HL-60 (cell line): Measurements from ENCODE around the gene PPP1R18.

Experiments used
- DNase-seq, 2 experiments: peaks; one replicate each; pipeline ENCODE4 v3.0.0-alpha.2; 2010 to 2020; ENCODE audit warnings: low read depth in 1 of 2, low spot score in 1 of 2
- H3K27ac ChIP-seq: fragments of 250-450 bp; sonication (Bioruptor Pico); replicated peaks from 2 replicates; pipeline ENCODE4 v1.5.1; 2020; ENCODE audit warnings: mild to moderate bottlenecking, moderate library complexity
- H3K27me3 ChIP-seq: fragments of 250-450 bp; sonication (Bioruptor Pico); 2 replicates; pipeline ENCODE4 v1.5.1; 2021; ENCODE audit warnings: mild to moderate bottlenecking, moderate library complexity; ENCODE audit not compliant: insufficient read depth, poor library complexity, severe bottlenecking
- H3K4me3 ChIP-seq: replicated peaks from 2 replicates; pipeline ENCODE4 v1.5.1; 2011; ENCODE audit warnings: mild to moderate bottlenecking, control low read depth, low read length; ENCODE audit not compliant: insufficient read depth
- GABPA ChIP-seq: IDR thresholded peaks from 2 replicates; pipeline ENCODE4 v1.6.1; 2012; ENCODE audit warnings: low read depth
- POLR2AphosphoS5 ChIP-seq: IDR thresholded peaks from 2 replicates; pipeline ENCODE4 v1.6.1; 2012; ENCODE audit warnings: low read depth
- SPI1 ChIP-seq: IDR thresholded peaks from 2 replicates; pipeline ENCODE4 v1.6.1; 2012; ENCODE audit warnings: low read depth, mild to moderate bottlenecking, borderline replicate concordance
- TF ChIP-seq, protein P1 (sequence below): IDR thresholded peaks from one replicate; pipeline ENCODE4 v1.5.1; 2011; ENCODE audit warnings: low read length, control low read depth, inconsistent platforms; ENCODE audit not compliant: insufficient read depth
- TF ChIP-seq, protein P2 (sequence below): IDR thresholded peaks from 2 replicates; pipeline ENCODE4 v1.6.1; 2012; ENCODE audit warnings: low read depth; ENCODE audit not compliant: insufficient replicate concordance

The PPP1R18 gene

DNA sequence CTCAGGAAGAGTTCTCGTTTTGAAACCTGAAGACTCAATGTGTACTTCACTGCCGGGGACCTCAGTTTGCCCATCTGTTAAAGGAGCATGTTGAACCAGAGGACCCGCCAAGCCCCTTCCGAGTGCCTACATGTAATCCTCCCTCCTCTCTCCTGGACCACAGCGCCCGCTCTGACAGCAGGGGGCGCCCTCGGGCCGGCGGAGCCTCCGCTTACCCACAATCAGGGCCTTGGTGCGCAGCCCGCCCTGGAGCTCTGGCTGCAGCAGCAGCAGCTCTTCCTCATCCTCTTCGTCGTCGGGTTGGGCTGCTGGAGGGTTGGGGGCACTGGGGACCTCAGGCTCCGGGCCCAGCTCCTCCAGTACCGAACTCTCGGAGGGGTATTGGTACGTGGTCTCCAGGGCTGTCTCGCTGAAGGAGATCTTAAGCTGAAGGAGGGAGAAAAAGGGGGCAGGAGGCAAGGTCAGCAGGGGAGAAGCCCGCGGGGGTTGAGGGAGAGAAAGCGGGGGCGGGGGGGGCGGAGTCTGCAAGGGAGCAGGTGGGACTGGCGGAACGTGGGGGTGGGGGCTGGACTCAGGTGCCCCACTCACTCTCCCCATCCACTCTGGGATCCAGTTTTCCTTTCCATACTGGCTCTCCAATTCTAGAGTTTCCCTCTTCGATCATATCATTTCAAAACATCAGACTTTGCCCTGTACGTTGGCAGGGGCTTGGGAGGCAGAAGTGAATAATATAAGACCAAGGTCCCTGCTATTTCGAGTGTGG, 7.3 kb downstream of the PPP1R18 start:
- peak in 1 of 2 experiments; percentile 88 for DNase-seq
- TF ChIP-seq, protein P1, sequence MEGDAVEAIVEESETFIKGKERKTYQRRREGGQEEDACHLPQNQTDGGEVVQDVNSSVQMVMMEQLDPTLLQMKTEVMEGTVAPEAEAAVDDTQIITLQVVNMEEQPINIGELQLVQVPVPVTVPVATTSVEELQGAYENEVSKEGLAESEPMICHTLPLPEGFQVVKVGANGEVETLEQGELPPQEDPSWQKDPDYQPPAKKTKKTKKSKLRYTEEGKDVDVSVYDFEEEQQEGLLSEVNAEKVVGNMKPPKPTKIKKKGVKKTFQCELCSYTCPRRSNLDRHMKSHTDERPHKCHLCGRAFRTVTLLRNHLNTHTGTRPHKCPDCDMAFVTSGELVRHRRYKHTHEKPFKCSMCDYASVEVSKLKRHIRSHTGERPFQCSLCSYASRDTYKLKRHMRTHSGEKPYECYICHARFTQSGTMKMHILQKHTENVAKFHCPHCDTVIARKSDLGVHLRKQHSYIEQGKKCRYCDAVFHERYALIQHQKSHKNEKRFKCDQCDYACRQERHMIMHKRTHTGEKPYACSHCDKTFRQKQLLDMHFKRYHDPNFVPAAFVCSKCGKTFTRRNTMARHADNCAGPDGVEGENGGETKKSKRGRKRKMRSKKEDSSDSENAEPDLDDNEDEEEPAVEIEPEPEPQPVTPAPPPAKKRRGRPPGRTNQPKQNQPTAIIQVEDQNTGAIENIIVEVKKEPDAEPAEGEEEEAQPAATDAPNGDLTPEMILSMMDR, result peak; percentile 85
- TF ChIP-seq POLR2AphosphoS5 (0 out of 2 replicates have a peak, but pooled peaks have one; percentile 16), GABPA (no peak), SPI1 (peak; percentile 29; the same call in 1 of the 2 replicates)
- TF ChIP-seq, protein P2, sequence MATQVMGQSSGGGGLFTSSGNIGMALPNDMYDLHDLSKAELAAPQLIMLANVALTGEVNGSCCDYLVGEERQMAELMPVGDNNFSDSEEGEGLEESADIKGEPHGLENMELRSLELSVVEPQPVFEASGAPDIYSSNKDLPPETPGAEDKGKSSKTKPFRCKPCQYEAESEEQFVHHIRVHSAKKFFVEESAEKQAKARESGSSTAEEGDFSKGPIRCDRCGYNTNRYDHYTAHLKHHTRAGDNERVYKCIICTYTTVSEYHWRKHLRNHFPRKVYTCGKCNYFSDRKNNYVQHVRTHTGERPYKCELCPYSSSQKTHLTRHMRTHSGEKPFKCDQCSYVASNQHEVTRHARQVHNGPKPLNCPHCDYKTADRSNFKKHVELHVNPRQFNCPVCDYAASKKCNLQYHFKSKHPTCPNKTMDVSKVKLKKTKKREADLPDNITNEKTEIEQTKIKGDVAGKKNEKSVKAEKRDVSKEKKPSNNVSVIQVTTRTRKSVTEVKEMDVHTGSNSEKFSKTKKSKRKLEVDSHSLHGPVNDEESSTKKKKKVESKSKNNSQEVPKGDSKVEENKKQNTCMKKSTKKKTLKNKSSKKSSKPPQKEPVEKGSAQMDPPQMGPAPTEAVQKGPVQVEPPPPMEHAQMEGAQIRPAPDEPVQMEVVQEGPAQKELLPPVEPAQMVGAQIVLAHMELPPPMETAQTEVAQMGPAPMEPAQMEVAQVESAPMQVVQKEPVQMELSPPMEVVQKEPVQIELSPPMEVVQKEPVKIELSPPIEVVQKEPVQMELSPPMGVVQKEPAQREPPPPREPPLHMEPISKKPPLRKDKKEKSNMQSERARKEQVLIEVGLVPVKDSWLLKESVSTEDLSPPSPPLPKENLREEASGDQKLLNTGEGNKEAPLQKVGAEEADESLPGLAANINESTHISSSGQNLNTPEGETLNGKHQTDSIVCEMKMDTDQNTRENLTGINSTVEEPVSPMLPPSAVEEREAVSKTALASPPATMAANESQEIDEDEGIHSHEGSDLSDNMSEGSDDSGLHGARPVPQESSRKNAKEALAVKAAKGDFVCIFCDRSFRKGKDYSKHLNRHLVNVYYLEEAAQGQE, result no peak
- Histone ChIP-seq H3K27me3 (no peaks in the 10 kb centered on the region), H3K4me3 (peak overlapping the region; percentile 26), H3K27ac (no peak overlapping the region)

DNA sequence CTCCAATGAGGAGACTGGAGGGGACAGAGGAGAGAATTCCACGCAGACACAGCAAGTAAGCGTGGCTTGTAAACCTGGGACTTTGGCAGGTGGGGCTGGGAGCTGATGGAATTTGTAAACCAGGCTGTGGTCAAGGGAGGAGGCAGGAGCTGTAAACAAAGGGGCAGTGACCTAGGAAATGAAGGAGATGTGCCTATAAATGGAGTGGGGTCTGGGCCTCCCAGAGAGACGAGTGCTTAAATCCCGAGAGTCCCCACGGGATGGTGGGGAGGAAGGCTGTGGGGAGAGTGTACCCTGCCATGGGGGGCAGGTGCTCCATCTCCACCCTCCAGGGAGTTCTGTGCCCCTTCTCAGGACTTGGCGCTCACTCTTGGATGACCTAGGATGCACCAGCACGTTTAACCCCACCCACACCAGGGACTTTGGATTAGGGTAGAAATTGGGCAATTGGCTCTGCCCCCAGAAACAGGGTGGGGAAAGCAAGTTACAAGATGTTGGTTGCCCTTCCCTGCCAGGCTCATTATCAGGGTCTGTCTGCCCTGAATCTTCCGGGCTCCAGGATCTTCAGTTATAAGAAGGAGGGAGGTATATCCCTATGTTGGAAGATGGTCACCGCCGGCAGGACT, 9.7 kb downstream of the PPP1R18 start:
- Histone ChIP-seq H3K27me3 (no peaks in the 10 kb centered on the region), H3K27ac (no peak overlapping the region), H3K4me3 (no peak overlapping the region)
- no peak for DNase-seq
- no peak for TF ChIP-seq GABPA
- TF ChIP-seq, protein P2, result no peak
- no peak for TF ChIP-seq POLR2AphosphoS5
- TF ChIP-seq SPI1, result no peak
- TF ChIP-seq, protein P1, result no peak

DNA sequence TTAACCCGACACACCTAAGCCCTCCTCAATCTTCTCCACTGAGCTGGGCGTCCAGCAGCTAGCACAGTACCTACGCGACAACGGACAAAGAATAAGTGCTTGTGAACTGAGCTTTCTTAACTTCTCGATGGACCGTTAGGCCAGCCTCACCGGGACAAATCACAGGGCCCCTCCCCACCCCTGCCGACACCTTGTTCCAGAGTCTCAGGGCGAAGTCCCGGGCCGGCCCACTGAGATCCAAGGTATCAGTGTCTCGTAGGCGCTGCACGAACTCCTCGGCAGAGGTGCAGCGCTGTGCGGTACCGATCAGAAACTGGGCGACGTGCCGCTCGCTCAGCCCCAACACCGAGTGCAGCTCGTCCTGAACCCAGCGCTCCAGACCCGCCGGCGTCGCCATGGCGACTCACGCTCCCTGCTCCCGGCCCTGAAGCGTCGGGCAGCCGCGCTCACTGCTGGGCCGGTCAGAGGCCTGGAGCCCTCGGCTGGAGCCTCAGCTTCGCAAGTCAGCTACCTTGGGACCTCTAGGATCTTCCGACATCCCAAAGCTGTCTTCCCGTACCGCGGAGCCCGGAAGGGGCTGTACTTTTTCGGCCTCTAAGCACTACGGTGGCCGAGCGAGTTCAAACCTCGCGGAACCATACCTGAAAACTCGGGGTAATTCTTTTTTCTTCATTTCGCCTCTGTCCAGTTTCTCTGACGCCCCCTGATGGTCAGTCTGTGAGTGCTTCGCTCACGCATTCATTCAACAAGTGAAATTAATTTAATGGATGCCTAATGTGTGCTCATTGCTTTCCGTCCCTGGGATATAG, 13.8 kb downstream of the PPP1R18 start, which contains the start of gene DHX16:
Gene DHX16 (minus strand): TSS at position 562 of the 809 bp plus-strand sequence. CDS start 165 bp downstream, at position 397.
- H3K27me3 ChIP-seq, result no peaks in the 10 kb centered on the region
- DNase-seq, result peak; percentile 95 to 97
- TF ChIP-seq, protein P2, result no peak
- TF ChIP-seq GABPA (peak; percentile 47; the same call in 1 of the 2 replicates), POLR2AphosphoS5 (no peak; the same call in 1 of the 2 replicates), SPI1 (no peak)
- TF ChIP-seq, protein P1, result peak; percentile 81
- peak within 1 kb of the TSS; percentile 64 for H3K27ac ChIP-seq
- H3K4me3 ChIP-seq, result peak within 1 kb of the TSS; percentile 100
